HL-60 (cell line): ENCODE data around the gene FBXL15.

Experiments used
- DNase-seq, 2 experiments: peaks; one replicate each; pipeline ENCODE4 v3.0.0-alpha.2; 2010 to 2020; ENCODE audit warnings: low read depth in 1 of 2, low spot score in 1 of 2
- H3K27ac ChIP-seq: fragments of 250-450 bp; sonication (Bioruptor Pico); replicated peaks from 2 replicates; pipeline ENCODE4 v1.5.1; 2020; ENCODE audit warnings: mild to moderate bottlenecking, moderate library complexity
- H3K27me3 ChIP-seq: fragments of 250-450 bp; sonication (Bioruptor Pico); 2 replicates; pipeline ENCODE4 v1.5.1; 2021; ENCODE audit warnings: mild to moderate bottlenecking, moderate library complexity; ENCODE audit not compliant: insufficient read depth, poor library complexity, severe bottlenecking
- H3K4me3 ChIP-seq: replicated peaks from 2 replicates; pipeline ENCODE4 v1.5.1; 2011; ENCODE audit warnings: mild to moderate bottlenecking, control low read depth, low read length; ENCODE audit not compliant: insufficient read depth
- CTCF ChIP-seq: IDR thresholded peaks from one replicate; pipeline ENCODE4 v1.5.1; 2011; ENCODE audit warnings: low read length, control low read depth, inconsistent platforms; ENCODE audit not compliant: insufficient read depth
- GABPA ChIP-seq: IDR thresholded peaks from 2 replicates; pipeline ENCODE4 v1.6.1; 2012; ENCODE audit warnings: low read depth
- POLR2AphosphoS5 ChIP-seq: IDR thresholded peaks from 2 replicates; pipeline ENCODE4 v1.6.1; 2012; ENCODE audit warnings: low read depth
- REST ChIP-seq: IDR thresholded peaks from 2 replicates; pipeline ENCODE4 v1.6.1; 2012; ENCODE audit warnings: low read depth; ENCODE audit not compliant: insufficient replicate concordance
- SPI1 ChIP-seq: IDR thresholded peaks from 2 replicates; pipeline ENCODE4 v1.6.1; 2012; ENCODE audit warnings: low read depth, mild to moderate bottlenecking, borderline replicate concordance

The FBXL15 gene

GRCh38 chr10:102402512-102402896 is 18.1 kb upstream of the FBXL15 start:
- no peak for DNase-seq
- Histone ChIP-seq H3K27me3 (peaks cover 4% of the 10 kb centered on the region), H3K27ac (no peak overlapping the region), H3K4me3 (no peak overlapping the region)
- TF ChIP-seq SPI1: no peak
- TF ChIP-seq CTCF: no peak
- no peak for TF ChIP-seq GABPA
- TF ChIP-seq POLR2AphosphoS5: no peak
- no peak for TF ChIP-seq REST

GRCh38 chr10:102403115-102403514 is 17.5 kb upstream of the FBXL15 start:
- no peak for DNase-seq
- Histone ChIP-seq H3K27me3 (peaks cover 10% of the 10 kb centered on the region), H3K27ac (no peak overlapping the region), H3K4me3 (no peak overlapping the region)
- TF ChIP-seq POLR2AphosphoS5: no peak
- no peak for TF ChIP-seq GABPA
- no peak for TF ChIP-seq CTCF
- TF ChIP-seq SPI1: no peak
- no peak for TF ChIP-seq REST

- DNase-seq: no peak
- Histone ChIP-seq H3K27me3 (peaks cover 22% of the 10 kb centered on the region), H3K4me3 (no peak overlapping the region), H3K27ac (no peak overlapping the region)
- no peak for TF ChIP-seq SPI1
- TF ChIP-seq GABPA: no peak
- no peak for TF ChIP-seq CTCF
- no peak for TF ChIP-seq REST
- no peak for TF ChIP-seq POLR2AphosphoS5
These were observed 16.1 kb upstream of the FBXL15 start for GRCh38 chr10:102404361-102405107.
